HEK293 (cell line): ENCODE measurements around the gene CTNNA2.

Source experiments
- HOXC10 ChIP-seq: sonication (generic); formaldehyde crosslinking; IDR thresholded peaks from 2 replicates; pipeline ENCODE4 v1.8.1; 2023; ENCODE audit warnings: mild to moderate bottlenecking, missing genetic modification reagents
- MZF1 ChIP-seq: fragments of 450-650 bp; formaldehyde crosslinking; IDR thresholded peaks from 2 replicates; pipeline ENCODE4 v1.5.1; 2017; ENCODE audit warnings: missing biosample characterization, missing genetic modification characterization, borderline replicate concordance
- SALL2 ChIP-seq: fragments of 450-650 bp; formaldehyde crosslinking; IDR thresholded peaks from 2 replicates; pipeline ENCODE4 v1.5.0; 2017; ENCODE audit warnings: missing biosample characterization, mild to moderate bottlenecking, missing genetic modification characterization, borderline replicate concordance
- YY2 ChIP-seq: fragments of 450-650 bp; formaldehyde crosslinking; IDR thresholded peaks from 2 replicates; pipeline ENCODE4 v1.5.1; 2016; ENCODE audit warnings: missing biosample characterization, missing genetic modification characterization
- ZNF202 ChIP-seq: fragments of 450-650 bp; formaldehyde crosslinking; IDR thresholded peaks from 2 replicates; pipeline ENCODE4 v1.5.1; 2016; ENCODE audit warnings: missing biosample characterization, missing genetic modification characterization, borderline replicate concordance
- ZNF221 ChIP-seq: fragments of 450-650 bp; formaldehyde crosslinking; IDR thresholded peaks from 2 replicates; pipeline ENCODE4 v1.5.1; 2017; ENCODE audit warnings: missing biosample characterization, missing genetic modification characterization, borderline replicate concordance
- ZNF23 ChIP-seq: fragments of 450-650 bp; formaldehyde crosslinking; IDR thresholded peaks from 2 replicates; pipeline ENCODE4 v1.5.1; 2016; ENCODE audit warnings: missing biosample characterization, missing genetic modification characterization, borderline replicate concordance
- ZNF335 ChIP-seq: fragments of 450-650 bp; formaldehyde crosslinking; conservative IDR thresholded peaks from 2 replicates; pipeline ENCODE4 v1.5.1; 2016; ENCODE audit warnings: missing biosample characterization, missing genetic modification characterization
- ZNF621 ChIP-seq: fragments of 450-650 bp; formaldehyde crosslinking; IDR thresholded peaks from 2 replicates; pipeline ENCODE4 v1.5.1; 2017; ENCODE audit warnings: missing biosample characterization, missing genetic modification characterization
- TF ChIP-seq, protein P1 (sequence below): fragments of 450-650 bp; formaldehyde crosslinking; IDR thresholded peaks from 2 replicates; pipeline ENCODE4 v1.5.1; 2017; ENCODE audit warnings: missing biosample characterization, missing genetic modification characterization
- TF ChIP-seq, protein P2 (sequence below): fragments of 450-650 bp; formaldehyde crosslinking; IDR thresholded peaks from 2 replicates; pipeline ENCODE4 v1.5.1; 2016; ENCODE audit warnings: missing biosample characterization, missing genetic modification characterization
- TF ChIP-seq, protein P3 (sequence below): fragments of 450-650 bp; formaldehyde crosslinking; IDR thresholded peaks from 2 replicates; pipeline ENCODE4 v1.5.1; 2016; ENCODE audit warnings: missing biosample characterization, missing genetic modification characterization
- TF ChIP-seq, protein P4 (sequence below): fragments of 450-650 bp; IDR thresholded peaks from 2 replicates; pipeline ENCODE4 v1.5.1; 2018; ENCODE audit warnings: missing biosample characterization, missing genetic modification characterization

DNA sequence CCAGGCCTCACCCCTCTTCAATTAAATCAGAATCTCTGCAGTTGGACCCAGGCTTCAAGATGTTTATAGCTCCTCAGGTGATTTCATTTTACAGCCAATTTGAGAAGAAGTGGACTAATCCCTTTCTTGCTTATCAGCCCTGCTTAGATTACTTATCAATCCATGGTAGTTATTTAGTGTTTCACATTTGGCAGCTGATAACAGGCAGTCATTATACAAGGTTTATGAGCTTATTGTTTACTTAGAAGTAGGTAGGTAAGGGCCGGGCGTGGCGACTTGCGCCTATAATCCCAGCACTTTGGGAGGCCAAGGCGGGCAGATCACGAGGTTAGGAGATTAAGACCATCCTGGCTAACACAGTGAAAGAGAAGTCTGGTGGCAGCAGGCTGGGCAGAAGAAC is 237.5 kb downstream of the CTNNA2 start:
- TF ChIP-seq ZNF621 (tag by site-specific recombination): no peak
- TF ChIP-seq, protein P1, sequence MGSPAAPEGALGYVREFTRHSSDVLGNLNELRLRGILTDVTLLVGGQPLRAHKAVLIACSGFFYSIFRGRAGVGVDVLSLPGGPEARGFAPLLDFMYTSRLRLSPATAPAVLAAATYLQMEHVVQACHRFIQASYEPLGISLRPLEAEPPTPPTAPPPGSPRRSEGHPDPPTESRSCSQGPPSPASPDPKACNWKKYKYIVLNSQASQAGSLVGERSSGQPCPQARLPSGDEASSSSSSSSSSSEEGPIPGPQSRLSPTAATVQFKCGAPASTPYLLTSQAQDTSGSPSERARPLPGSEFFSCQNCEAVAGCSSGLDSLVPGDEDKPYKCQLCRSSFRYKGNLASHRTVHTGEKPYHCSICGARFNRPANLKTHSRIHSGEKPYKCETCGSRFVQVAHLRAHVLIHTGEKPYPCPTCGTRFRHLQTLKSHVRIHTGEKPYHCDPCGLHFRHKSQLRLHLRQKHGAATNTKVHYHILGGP (tag by site-specific recombination): no peak
- TF ChIP-seq, protein P2, sequence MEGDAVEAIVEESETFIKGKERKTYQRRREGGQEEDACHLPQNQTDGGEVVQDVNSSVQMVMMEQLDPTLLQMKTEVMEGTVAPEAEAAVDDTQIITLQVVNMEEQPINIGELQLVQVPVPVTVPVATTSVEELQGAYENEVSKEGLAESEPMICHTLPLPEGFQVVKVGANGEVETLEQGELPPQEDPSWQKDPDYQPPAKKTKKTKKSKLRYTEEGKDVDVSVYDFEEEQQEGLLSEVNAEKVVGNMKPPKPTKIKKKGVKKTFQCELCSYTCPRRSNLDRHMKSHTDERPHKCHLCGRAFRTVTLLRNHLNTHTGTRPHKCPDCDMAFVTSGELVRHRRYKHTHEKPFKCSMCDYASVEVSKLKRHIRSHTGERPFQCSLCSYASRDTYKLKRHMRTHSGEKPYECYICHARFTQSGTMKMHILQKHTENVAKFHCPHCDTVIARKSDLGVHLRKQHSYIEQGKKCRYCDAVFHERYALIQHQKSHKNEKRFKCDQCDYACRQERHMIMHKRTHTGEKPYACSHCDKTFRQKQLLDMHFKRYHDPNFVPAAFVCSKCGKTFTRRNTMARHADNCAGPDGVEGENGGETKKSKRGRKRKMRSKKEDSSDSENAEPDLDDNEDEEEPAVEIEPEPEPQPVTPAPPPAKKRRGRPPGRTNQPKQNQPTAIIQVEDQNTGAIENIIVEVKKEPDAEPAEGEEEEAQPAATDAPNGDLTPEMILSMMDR (tag by site-specific recombination): no peak
- no peak for TF ChIP-seq MZF1 (tag by site-specific recombination)
- TF ChIP-seq, protein P3, sequence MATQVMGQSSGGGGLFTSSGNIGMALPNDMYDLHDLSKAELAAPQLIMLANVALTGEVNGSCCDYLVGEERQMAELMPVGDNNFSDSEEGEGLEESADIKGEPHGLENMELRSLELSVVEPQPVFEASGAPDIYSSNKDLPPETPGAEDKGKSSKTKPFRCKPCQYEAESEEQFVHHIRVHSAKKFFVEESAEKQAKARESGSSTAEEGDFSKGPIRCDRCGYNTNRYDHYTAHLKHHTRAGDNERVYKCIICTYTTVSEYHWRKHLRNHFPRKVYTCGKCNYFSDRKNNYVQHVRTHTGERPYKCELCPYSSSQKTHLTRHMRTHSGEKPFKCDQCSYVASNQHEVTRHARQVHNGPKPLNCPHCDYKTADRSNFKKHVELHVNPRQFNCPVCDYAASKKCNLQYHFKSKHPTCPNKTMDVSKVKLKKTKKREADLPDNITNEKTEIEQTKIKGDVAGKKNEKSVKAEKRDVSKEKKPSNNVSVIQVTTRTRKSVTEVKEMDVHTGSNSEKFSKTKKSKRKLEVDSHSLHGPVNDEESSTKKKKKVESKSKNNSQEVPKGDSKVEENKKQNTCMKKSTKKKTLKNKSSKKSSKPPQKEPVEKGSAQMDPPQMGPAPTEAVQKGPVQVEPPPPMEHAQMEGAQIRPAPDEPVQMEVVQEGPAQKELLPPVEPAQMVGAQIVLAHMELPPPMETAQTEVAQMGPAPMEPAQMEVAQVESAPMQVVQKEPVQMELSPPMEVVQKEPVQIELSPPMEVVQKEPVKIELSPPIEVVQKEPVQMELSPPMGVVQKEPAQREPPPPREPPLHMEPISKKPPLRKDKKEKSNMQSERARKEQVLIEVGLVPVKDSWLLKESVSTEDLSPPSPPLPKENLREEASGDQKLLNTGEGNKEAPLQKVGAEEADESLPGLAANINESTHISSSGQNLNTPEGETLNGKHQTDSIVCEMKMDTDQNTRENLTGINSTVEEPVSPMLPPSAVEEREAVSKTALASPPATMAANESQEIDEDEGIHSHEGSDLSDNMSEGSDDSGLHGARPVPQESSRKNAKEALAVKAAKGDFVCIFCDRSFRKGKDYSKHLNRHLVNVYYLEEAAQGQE: no peak
- TF ChIP-seq ZNF221: no peak
- TF ChIP-seq, protein P4, sequence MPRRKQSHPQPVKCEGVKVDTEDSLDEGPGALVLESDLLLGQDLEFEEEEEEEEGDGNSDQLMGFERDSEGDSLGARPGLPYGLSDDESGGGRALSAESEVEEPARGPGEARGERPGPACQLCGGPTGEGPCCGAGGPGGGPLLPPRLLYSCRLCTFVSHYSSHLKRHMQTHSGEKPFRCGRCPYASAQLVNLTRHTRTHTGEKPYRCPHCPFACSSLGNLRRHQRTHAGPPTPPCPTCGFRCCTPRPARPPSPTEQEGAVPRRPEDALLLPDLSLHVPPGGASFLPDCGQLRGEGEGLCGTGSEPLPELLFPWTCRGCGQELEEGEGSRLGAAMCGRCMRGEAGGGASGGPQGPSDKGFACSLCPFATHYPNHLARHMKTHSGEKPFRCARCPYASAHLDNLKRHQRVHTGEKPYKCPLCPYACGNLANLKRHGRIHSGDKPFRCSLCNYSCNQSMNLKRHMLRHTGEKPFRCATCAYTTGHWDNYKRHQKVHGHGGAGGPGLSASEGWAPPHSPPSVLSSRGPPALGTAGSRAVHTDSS: no peak
- no peak for TF ChIP-seq SALL2 (tag by site-specific recombination)
- TF ChIP-seq ZNF335 (tag by site-specific recombination): no peak
- TF ChIP-seq YY2: no peak
- TF ChIP-seq ZNF202 (tag by site-specific recombination): no peak
- TF ChIP-seq ZNF23 (tag by site-specific recombination): no peak
- TF ChIP-seq HOXC10 (CRISPR knock-in tag): no peak
